HepG2 (cell line): ENCODE results near the gene TMEM190. TPM values are rescaled to one million over a fixed set of nuclear protein-coding genes. Genes with fewer than 3 reads are reported as not detected.

Experiments
- ATAC-seq: fragments of 200-7000 bp; cut with Tn5 transposase; 3 replicates; pipeline ENCODE4 v1.9.1; 2020; ENCODE audit warnings: mild to moderate bottlenecking, moderate library complexity
- BruUV-seq: library from RNA; stranded (reverse); fragments of 400-500 nt; replicated peaks from 2 replicates; lab custom pipeline; 2021; lab: Mats Ljungman, UMichigan
- CTCF ChIA-PET: fragments of 300-600 bp; formaldehyde crosslinking; extraction: SDS; loops from one replicate; lab custom pipeline; 2021; ENCODE audit warnings: low total read pairs, inconsistent platforms, low intra/inter-chr PET ratio; lab: Yijun Ruan, JAX
- POLR2A ChIA-PET: fragments of 350-600 bp; sonication (Branson Sonifier 250); formaldehyde crosslinking; loops from one replicate; lab custom pipeline; 2020; ENCODE audit warnings: antibody characterized with exemption, inconsistent platforms; lab: Yijun Ruan, JAX
- DNase-seq: peaks from one replicate; pipeline ENCODE4 v3.0.0-alpha.2; 2015; ENCODE audit warnings: low spot score
- FAIRE-seq: peaks from 3 replicates; lab custom pipeline; 2011; peaks lifted over from hg19 to GRCh38; lab: Jason Lieb, UNC
- H2AFZ ChIP-seq: one replicate; pipeline ENCODE4 v1.6.1; 2011; ENCODE audit warnings: low read length, inconsistent platforms
- H3K27ac ChIP-seq: fragments of 300-600 bp; 3 replicates; pipeline ENCODE4 v1.8.0; 2011; ENCODE audit warnings: mixed run types, mild to moderate bottlenecking, mixed read lengths, low read length, inconsistent platforms; ENCODE audit not compliant: insufficient read depth; ENCODE audit errors: extremely low read length
- H3K27me3 ChIP-seq, 2 experiments: fragments of 200-600 bp in 1 of 2; 2 replicates in 1 of 2; 3 replicates in 1 of 2; pipeline versions ENCODE4 v1.6.0 to v1.8.0; 2011; ENCODE audit warnings: low read length in 2 of 2, mild to moderate bottlenecking in 2 of 2, moderate library complexity in 2 of 2, inconsistent platforms in 1 of 2; ENCODE audit not compliant: insufficient read depth in 2 of 2, control insufficient read depth in 1 of 2
- H3K36me3 ChIP-seq, 2 experiments: fragments of 200-600 bp in 1 of 2; replicated peaks in 1 of 2; 2 replicates in 1 of 2; 3 replicates in 1 of 2; pipeline versions ENCODE4 v1.5.1 to v1.8.0; 2011; ENCODE audit warnings: low read length in 2 of 2, inconsistent platforms in 1 of 2; ENCODE audit not compliant: insufficient read depth in 2 of 2, control insufficient read depth in 1 of 2
- H3K4me1 ChIP-seq: 2 replicates; pipeline ENCODE4 v1.5.1; 2012; ENCODE audit warnings: low read length, inconsistent platforms; ENCODE audit not compliant: insufficient read depth
- H3K4me2 ChIP-seq: 2 replicates; pipeline ENCODE4 v1.6.0; 2011; ENCODE audit warnings: low read depth, low read length, inconsistent platforms
- H3K4me3 ChIP-seq, 3 experiments: fragments of 200-600 bp in 1 of 3; sonication (generic), shearing (Covaris generic) in 1 of 3; replicated peaks in 1 of 3; 2 replicates each; pipeline ENCODE4 v1.5.1; 2011 to 2016; ENCODE audit warnings: low read length in 3 of 3, inconsistent platforms in 2 of 3, low read depth in 2 of 3, mild to moderate bottlenecking in 2 of 3, control low read depth in 1 of 3, mixed read lengths in 1 of 3; ENCODE audit not compliant: insufficient read depth in 1 of 3
- H3K79me2 ChIP-seq: one replicate; pipeline ENCODE4 v1.6.1; 2011; ENCODE audit warnings: low read length, inconsistent platforms; ENCODE audit not compliant: insufficient read depth
- H3K9ac ChIP-seq: 2 replicates; pipeline ENCODE4 v1.6.0; 2011; ENCODE audit warnings: mild to moderate bottlenecking, low read depth, low read length, inconsistent platforms; ENCODE audit not compliant: insufficient read depth
- H3K9me3 ChIP-seq: 2 replicates; pipeline ENCODE4 v1.5.1; 2012; ENCODE audit warnings: mild to moderate bottlenecking, low read length
- H4K20me1 ChIP-seq: 2 replicates; pipeline ENCODE4 v1.6.0; 2011; ENCODE audit warnings: inconsistent platforms, mild to moderate bottlenecking, low read length, moderate library complexity; ENCODE audit not compliant: insufficient read depth
- AKNA ChIP-seq: sonication (generic); formaldehyde crosslinking; IDR thresholded peaks from 2 replicates; pipeline ENCODE4 v1.4.0; 2020; ENCODE audit warnings: missing genetic modification reagents, borderline replicate concordance
- FOSL1 ChIP-seq: sonication (generic); formaldehyde crosslinking; IDR thresholded peaks from 2 replicates; pipeline ENCODE4 v1.9.0; 2021; ENCODE audit warnings: missing genetic modification reagents, borderline replicate concordance
- KDM6A ChIP-seq: IDR thresholded peaks from 2 replicates; pipeline ENCODE4 v1.6.1; 2016; ENCODE audit warnings: low read depth
- MIXL1 ChIP-seq: IDR thresholded peaks from 2 replicates; pipeline ENCODE4 v1.6.1; 2016
- MXD4 ChIP-seq: IDR thresholded peaks from 2 replicates; pipeline ENCODE4 v1.6.1; 2016; ENCODE audit warnings: mild to moderate bottlenecking, missing biosample characterization, missing genetic modification reagents
- NONO ChIP-seq, 2 experiments: fragments of 450-650 bp in 1 of 2; sonication (generic) in 1 of 2; formaldehyde crosslinking in 1 of 2; IDR thresholded peaks in 1 of 2; conservative IDR thresholded peaks in 1 of 2; 2 replicates each; pipeline versions ENCODE4 v1.6.1 to v1.8.0; 2017 to 2022; ENCODE audit warnings: mild to moderate bottlenecking in 1 of 2, missing genetic modification reagents in 1 of 2, moderate library complexity in 1 of 2
- ZNF143 ChIP-seq: sonication (generic); formaldehyde crosslinking; IDR thresholded peaks from 2 replicates; pipeline ENCODE4 v1.4.0; 2020; ENCODE audit warnings: missing genetic modification reagents
- ZNF337 ChIP-seq: sonication (generic); formaldehyde crosslinking; IDR thresholded peaks from 2 replicates; pipeline ENCODE4 v1.5.1; 2020; ENCODE audit warnings: missing genetic modification reagents, low read depth, mild to moderate bottlenecking, borderline replicate concordance
- ZNF407 ChIP-seq: sonication (generic); formaldehyde crosslinking; IDR thresholded peaks from one replicate; pipeline ENCODE4 v1.5.1; 2020; ENCODE audit warnings: mild to moderate bottlenecking, missing genetic modification reagents; ENCODE audit errors: not compliant biosample characterization
- ZNF441 ChIP-seq: sonication (generic); formaldehyde crosslinking; IDR thresholded peaks from 2 replicates; pipeline ENCODE4 v1.7.0; 2021; ENCODE audit warnings: missing genetic modification reagents, borderline replicate concordance
- ZNF660 ChIP-seq: sonication (generic); formaldehyde crosslinking; IDR thresholded peaks from 2 replicates; pipeline ENCODE4 v1.5.1; 2020; ENCODE audit warnings: mild to moderate bottlenecking, low read depth, missing genetic modification reagents, borderline replicate concordance
- ZSCAN22 ChIP-seq: sonication (generic); formaldehyde crosslinking; IDR thresholded peaks from 2 replicates; pipeline ENCODE4 v1.4.0; 2020; ENCODE audit warnings: mild to moderate bottlenecking, missing genetic modification reagents
- WGBS: methylation state at CpG from one replicate; pipeline ENCODE4 v1.1.6; 2017; ENCODE audit warnings: low lambda C conversion rate; 5-methylcytosine and 5-hydroxymethylcytosine counted together
- in situ Hi-C: cut with HindIII; loops from 2 replicates; pipeline ENCODE4 v1.10.0; 2017; ENCODE audit warnings: low pct_unique_long_range_greater_than_20kb; ENCODE audit not compliant: extremely low pct_ligation_motif_present
- intact Hi-C: fragments of 100-400 bp; cut with micrococcal nuclease; formaldehyde crosslinking; loops from one replicate; pipeline ENCODE4 v1.10.0; 2022; ENCODE audit not compliant: unreplicated experiment
- polyA plus RNA-seq, 8 experiments: library from polyadenylated mRNA; depleted of rRNA in 3 of 8; stranded (reverse) in 7 of 8; unstranded in 1 of 8; fragments of >200 nt; fragmentation: Illumina TruSeq in 4 of 8; extraction: Trizol in 4 of 8; gene quantifications; 2 replicates each; pipeline versions ENCODE4 v1.2.1 to v1.2.3, GENCODE V29; 2011 to 2016; ENCODE audit warnings: low read depth in 4 of 8, missing spikeins in 1 of 8, mixed read lengths in 1 of 8; ENCODE audit not compliant: insufficient read depth in 1 of 8
- total RNA-seq, 5 experiments: library from RNA; depleted of rRNA; stranded (reverse); fragments of >200 nt; fragmentation: Illumina TruSeq; extraction: Trizol; gene quantifications; 2 replicates each; pipeline ENCODE4 v1.2.3, GENCODE V29; 2016; ENCODE audit warnings: low read depth in 1 of 5

TMEM190 gene
- total and polyA plus RNA-seq, 2 of the 13 experiments (the other 11 are each of a cell fraction or from before 2014, with no cell fraction given), result 0.35 to 0.83 TPM

GRCh38 chr19:55365964-55366363, 10.7 kb upstream of the TMEM190 start:
- no peak for FAIRE-seq
- no peak for DNase-seq
- WGBS, result 83% methylated on average over 11 of the region's 19 CpGs
- POLR2A ChIA-PET, result no interaction called here
- Histone ChIP-seq H2AFZ (no peak overlapping the region), H3K36me3 (no peaks in the 10 kb centered on the region), H4K20me1 (no peaks in the 10 kb centered on the region), H3K4me2 (no peak overlapping the region), H3K27me3 (peaks cover 7 to 31% of the 10 kb centered on the region in 2 experiments; a peak in 4 of 5 replicates), H3K9me3 (no peaks in the 10 kb centered on the region), H3K9ac (no peak overlapping the region), H3K27ac (no peak overlapping the region), H3K4me3 (no peak overlapping the region), H3K4me1 (peaks cover 27% of the 10 kb centered on the region), H3K79me2 (no peaks in the 10 kb centered on the region)
- TF ChIP-seq ZNF407 (CRISPR knock-in tag) (no peak), FOSL1 (CRISPR knock-in tag) (no peak), ZSCAN22 (CRISPR knock-in tag) (no peak), MIXL1 (no peak), ZNF660 (CRISPR knock-in tag) (no peak), ZNF143 (no peak), ZNF337 (CRISPR knock-in tag) (no peak), NONO (IDR thresholded peaks at IDR 0.05) (no peak), NONO (CRISPR knock-in tag; conservative IDR thresholded peaks at IDR 0.05) (no peak), KDM6A (CRISPR knock-in tag) (no peak), MXD4 (CRISPR knock-in tag) (no peak), ZNF441 (no peak), AKNA (no peak)
- no TSS peak for BruUV-seq
- CTCF ChIA-PET, result no interaction called here
- intact Hi-C loops, result no loop called here
- no peak for ATAC-seq
- in situ Hi-C loops, result no loop called here
